Fibroblast of the aortic adventitia (primary cell): Measurements from ENCODE around the gene DCTPP1. TPM values are rescaled to one million over a fixed set of nuclear protein-coding genes. Genes with fewer than 3 reads are reported as not detected.
"Not testable (repeated sequence)": the region's sequence is repeated elsewhere in the genome, so short reads cannot be mapped to it uniquely, and the experiment has no call there.

Experiments used
- DNase-seq: peaks from one replicate; pipeline ENCODE4 v3.0.0-alpha.2; 2010; ENCODE audit warnings: low read depth
- H3K4me3 ChIP-seq: 2 replicates; pipeline ENCODE4 v1.5.1; 2011; ENCODE audit warnings: low read depth, mild to moderate bottlenecking, control low read depth, low read length, moderate library complexity
- CTCF ChIP-seq: IDR thresholded peaks from 2 replicates; pipeline ENCODE4 v1.5.1; 2011; ENCODE audit warnings: mild to moderate bottlenecking, low read length, control low read depth, inconsistent platforms; ENCODE audit not compliant: insufficient read depth
- total RNA-seq: library from RNA; depleted of rRNA; stranded (reverse); fragments of >200 nt; gene quantifications from 2 replicates; pipeline ENCODE4 v1.2.3, GENCODE V29; 2012; ENCODE audit warnings: low replicate concordance

The DCTPP1 gene
- total RNA-seq, 1 donor = 28.0 TPM

- no peak for DNase-seq
- H3K4me3 ChIP-seq = no peak overlapping the region
- no peak for TF ChIP-seq CTCF
Measured at GRCh38 chr16:30457743-30458560, 28.1 kb upstream of the DCTPP1 start.

GRCh38 chr16:30457256-30457655, 27.4 kb upstream of the DCTPP1 start:
- no peak overlapping the region for H3K4me3 ChIP-seq
- no peak for TF ChIP-seq CTCF

GRCh38 chr16:30456302-30456701, 26.5 kb upstream of the DCTPP1 start:
- no peak for TF ChIP-seq CTCF

More at GRCh38 chr16:30457256-30457655, 27.4 kb upstream of the DCTPP1 start:
- DNase-seq = no peak

DNA sequence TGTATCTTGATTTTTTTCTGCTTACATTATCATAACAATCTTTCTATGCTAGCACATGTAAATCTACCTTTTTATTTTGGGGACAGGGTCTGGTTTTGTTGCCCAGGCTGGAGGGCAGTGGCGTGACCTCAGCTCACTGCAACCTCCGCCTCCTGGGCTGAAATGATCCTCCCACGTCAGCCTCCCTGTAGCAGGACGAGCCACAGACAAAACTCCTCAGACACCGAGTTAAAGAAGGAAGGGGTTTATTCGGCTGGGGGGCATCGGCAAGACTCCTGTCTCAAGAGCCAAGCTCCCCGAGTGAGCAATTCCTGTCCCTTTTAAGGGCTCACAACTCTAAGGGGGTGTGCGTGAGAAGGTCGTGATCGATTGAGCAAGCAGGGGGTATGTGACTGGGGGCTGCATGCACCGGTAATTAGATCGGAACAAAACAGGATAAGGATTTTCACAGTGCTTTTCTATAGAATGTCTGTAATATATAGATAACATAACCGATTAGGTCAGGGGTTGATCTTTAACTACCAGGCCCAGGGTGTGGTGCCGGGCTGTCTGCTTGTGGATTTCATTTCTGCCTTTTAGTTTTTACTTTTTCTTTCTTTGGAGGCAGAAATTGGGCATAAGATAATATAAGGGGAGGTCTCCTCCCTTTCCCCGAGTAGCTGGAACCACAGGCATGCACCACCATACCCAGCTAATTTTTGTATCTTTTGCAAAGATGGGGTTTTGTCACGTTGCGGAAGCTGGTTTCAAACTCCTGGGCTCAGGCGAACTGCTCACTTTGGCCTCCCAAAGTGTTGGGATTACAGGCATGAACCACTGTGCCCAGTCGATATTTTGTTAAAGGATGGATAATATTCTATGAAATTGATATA, 23.1 kb upstream of the DCTPP1 start:
- not testable (repeated sequence) for DNase-seq, H3K4me3 ChIP-seq

More at GRCh38 chr16:30456302-30456701, 26.5 kb upstream of the DCTPP1 start:
- DNase-seq = no peak
- H3K4me3 ChIP-seq = no peak overlapping the region

DNA sequence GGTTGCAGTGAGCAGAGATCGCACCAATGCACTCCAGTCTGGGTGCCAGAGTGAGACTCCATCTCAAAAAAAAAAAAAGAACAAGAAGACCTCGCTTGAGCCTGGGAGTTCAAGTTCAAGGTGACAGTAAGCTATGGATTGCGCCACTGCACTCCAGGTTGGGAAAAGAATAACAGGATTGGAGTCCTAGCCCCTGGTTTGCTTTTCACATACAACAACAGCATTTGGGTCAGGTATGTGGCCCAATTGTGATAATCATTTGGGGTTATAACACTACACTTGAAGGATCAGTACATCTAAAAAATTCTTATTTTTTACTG, 19.2 kb upstream of the DCTPP1 start:
- no peak for DNase-seq
- no peak overlapping the region for H3K4me3 ChIP-seq
- TF ChIP-seq CTCF = no peak

DNA sequence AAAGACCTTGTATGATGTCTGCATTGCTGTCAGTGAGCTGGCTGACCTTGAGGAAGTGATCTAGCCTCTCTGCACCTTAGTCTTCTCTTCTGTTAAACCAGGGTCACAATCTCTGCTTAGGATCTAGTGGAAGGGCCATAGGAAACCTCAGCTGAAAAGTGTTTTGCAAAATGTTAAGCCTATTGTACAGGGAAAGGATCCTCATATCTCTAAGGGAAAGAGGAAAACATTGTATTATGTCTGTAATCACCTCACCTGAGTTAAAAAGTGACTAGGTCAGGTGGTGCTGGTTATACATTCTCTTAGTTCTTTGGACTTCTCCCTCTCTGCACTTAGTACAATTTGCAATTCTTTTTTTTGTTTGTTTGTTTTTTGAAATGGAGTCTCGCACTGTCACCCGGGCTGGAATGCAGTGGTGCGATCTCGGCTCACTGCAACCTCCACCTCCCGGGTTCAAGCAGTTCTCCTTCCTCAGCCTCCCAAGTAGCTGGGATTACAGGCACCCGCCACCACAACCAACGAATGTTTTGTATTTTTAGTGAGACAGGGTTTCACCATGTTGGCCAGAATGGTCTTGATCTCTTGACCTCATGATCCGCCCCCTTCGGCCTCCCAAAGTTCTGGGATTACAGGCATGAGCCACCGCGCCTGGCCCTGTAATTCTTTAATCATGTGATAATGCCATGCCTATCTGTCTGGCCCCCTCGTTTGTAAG, 17.8 kb upstream of the DCTPP1 start:
- H3K4me3 ChIP-seq = no peak overlapping the region
- TF ChIP-seq CTCF = no peak
- DNase-seq = no peak

- no peak for DNase-seq
- no peak for TF ChIP-seq CTCF
- peak overlapping the region; percentile 87 for H3K4me3 ChIP-seq
Measured at GRCh38 chr16:30446203-30446595, 16.4 kb upstream of the DCTPP1 start.
